ENCODE data around the gene HEATR5A.

DNA sequence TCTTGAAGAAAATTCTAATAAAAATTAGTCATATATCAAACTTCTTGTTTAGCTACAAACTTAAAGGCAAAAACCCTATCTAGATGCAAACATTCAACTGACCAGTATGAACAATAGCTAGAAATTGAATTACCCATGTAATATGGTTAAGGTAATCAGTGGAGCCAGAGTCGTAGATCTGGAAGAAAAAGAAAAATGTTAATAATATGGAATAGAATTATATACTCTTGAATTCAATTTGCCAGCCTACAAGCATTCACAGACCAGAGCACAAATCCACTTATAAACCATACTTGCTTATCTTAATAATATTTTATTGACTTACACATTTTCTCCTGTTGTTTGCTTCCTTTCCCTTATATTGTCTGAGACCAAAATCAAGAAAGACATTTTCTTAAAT lies 7.7 kb upstream of the HEATR5A start:
- TF ChIP-seq POLR2A (IDR thresholded peaks at IDR 0.05): no peak
- TF ChIP-seq, protein P1, sequence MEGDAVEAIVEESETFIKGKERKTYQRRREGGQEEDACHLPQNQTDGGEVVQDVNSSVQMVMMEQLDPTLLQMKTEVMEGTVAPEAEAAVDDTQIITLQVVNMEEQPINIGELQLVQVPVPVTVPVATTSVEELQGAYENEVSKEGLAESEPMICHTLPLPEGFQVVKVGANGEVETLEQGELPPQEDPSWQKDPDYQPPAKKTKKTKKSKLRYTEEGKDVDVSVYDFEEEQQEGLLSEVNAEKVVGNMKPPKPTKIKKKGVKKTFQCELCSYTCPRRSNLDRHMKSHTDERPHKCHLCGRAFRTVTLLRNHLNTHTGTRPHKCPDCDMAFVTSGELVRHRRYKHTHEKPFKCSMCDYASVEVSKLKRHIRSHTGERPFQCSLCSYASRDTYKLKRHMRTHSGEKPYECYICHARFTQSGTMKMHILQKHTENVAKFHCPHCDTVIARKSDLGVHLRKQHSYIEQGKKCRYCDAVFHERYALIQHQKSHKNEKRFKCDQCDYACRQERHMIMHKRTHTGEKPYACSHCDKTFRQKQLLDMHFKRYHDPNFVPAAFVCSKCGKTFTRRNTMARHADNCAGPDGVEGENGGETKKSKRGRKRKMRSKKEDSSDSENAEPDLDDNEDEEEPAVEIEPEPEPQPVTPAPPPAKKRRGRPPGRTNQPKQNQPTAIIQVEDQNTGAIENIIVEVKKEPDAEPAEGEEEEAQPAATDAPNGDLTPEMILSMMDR (IDR thresholded peaks at IDR 0.05): no peak

Measured in right lobe of liver (tissue), 4 donors.